Stimulated activated CD8-positive, alpha-beta memory T cell treated with anti-CD3 and anti-CD28 coated beads, Interleukin-12 subunit alpha, Interleukin-12 subunit beta, amount 100 ng/mL, for 1 hour (primary cell): ENCODE measurements around the gene BEST4.
A peak's percentile ranks its signal among the peaks of the same experiment; 100 is the strongest.
"Not testable (repeated sequence)": the region's sequence is repeated elsewhere in the genome, so short reads cannot be mapped to it uniquely, and the experiment has no call there.

Source experiments
- DNase-seq: peaks from one replicate; pipeline ENCODE4 v3.0.0-alpha.2; 2020; ENCODE audit warnings: low read depth

BEST4 gene

DNA sequence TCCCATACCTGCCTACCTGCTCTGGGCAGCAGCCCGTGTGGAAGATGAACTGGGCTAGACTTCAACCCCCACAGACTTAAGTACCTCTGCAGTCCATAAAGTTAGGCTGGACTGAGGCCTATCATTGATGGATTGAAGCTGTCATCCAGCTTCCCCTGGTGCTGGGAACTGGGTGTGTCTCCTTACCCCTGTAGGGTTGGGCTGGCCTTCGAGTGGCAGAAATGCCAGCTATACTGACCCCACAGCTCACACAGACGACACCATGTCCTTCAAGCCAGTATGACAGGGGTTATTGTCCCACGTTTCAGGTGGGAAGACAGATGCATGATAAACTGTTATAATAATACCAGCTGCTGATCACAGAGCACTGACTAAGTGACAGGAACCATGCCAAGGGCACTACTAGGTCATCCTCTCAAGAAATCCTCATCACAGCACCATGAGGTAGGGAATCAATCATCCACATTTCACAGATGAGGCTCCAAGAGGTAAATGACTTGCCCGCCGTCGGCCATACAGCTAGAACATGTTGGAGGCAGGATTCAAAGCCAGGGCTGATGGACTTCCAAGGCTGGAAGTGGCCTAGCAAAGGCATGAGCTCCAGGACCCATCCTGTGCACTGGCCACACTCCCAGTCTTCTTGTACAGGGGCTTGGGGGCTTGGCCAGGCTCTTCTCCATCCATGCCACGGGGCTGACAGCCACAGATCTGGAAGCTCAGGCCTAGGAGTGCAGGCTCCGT lies at the start of gene BEST4:
TSS of gene BEST4 (minus strand) at position 51 of the 741 bp plus-strand sequence. CDS start 465 bp downstream, outside the sequence.
- no peak for DNase-seq

DNA sequence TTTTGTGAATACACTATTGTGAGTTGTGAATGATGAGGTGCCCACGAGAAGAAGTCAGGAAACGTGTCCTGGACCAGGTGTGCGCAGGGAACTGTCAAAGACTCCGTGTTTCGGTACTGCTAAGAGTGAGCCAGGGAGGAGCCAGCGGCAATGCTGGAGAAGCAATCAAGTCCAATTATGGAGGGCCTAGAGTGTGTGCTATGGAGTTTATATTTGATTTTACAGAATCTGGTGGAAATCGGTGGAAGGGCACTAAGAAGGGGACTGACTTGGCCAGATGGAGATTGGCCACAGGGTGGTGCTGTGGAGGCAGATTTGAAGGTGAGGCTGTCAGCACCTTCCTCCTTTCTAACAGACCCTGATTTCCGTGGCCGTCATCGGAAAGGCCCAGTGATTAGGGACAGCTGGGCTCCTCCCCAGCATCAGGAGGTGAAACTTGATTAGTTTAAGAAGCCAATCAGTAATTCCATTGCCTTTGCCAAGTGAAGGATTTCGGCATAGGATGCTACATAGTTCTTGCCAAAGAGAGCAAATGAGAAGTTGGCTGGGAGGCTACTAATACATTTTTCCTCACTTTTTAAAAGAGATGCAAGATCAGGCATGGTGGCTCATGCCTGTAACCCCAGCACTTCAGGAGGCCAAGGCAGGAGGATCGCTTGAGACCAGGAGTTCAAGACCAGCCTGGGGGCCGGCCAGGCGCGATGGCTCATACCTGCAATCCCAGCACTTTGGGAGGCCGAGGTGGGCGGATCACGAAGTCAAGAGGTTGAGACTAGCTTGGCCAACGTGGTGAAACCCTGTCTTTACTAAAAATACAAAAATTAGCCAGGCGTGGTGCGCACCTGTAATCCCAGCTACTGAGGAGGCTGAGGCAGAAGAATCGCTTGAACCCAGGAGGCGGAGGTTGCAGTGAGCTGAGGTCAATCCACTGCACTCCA lies 48.0 kb upstream of the BEST4 start:
- peak; percentile 78 for DNase-seq

DNA sequence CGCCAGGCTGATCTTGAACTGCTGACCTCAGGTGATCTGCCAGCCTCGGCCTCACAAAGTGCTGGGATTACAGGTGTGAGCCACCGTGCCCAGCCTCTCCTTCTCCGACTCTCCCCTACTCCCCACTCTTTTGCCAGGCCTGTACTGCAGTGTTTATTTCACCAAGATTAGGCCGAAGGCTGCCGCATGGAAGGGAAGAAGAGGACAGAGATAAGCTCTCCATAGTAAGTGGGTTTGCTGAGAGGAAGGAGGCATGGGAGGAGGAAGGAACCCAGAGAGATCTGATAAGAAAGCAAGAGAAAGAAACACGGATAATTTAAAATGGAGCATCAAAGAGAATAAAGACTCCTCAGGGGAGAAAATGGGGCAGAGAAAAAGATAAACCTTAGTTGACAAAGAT lies 46.4 kb upstream of the BEST4 start:
- DNase-seq = no peak

DNA sequence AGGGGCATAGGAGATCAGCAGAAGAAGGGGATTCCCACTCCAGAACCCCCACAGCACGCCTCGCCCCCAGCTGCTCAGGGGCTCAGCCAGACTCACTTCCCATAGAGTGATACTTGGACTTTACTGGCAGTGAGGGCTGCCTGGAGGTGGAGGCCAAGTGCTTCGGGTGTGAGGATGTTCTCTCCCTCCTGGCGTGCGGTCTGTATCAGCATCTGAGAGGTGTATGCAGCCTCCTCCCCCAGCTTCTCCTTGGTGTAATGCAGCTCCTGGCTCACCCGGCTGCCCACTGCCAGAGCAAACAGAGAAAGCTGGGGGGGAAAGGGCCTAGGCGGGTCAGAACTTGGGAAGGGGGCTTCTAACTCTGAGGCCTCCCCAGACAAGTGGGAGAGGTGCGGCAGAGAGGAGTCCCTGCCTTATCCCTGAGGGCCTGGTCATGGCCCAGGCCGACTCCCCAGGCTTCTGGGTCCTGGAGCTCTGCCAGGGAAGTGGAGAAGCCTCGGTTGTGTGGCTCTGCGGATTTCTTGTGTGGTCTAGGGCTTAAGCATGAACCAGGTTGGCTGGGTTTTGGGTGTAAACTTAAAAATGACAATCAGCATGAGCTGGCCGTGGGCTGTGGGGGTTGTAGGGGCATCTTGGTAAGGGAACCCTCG lies 44.2 kb upstream of the BEST4 start:
- DNase-seq = no peak

DNA sequence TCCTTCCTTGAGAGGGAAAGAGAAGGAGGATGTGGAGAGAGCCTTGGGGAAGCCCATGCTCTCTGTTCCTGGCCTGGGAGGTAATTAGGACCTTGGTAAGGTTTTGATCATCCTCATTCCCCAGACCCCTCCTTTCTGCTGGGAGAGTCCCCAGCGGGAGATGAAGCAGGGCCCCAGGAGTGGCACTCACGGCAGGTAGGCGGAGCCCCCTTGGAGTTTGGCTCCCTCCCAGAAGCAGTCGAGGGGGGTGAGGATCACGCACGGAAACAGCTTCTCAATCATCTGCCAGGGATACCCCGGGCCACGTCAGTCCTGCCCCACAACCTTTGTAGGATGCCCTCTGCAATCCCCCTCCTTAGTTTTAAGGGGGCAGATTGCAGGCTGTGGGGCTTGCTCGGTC lies 43.5 kb upstream of the BEST4 start:
- DNase-seq = no peak

DNA sequence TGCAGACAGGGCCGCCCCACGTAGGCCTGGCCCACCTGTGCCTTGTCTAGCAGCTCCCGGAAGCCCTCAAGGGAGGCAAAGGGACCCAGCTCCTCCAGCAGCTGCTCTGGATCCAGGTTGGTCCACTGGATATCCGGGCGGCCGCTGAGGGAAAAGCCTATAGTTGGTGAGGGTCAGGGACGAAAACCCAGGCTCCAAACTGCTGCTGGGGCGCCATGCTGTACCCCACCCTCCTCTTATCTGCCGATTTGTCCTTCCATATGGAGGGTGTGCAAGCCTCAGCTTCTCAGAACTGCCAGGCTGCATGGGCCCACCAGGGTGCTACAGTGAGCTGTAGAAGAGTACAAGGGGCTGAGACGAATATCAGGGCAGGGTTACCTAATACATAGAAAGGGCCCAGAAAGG lies 42.9 kb upstream of the BEST4 start:
- no peak for DNase-seq

DNA sequence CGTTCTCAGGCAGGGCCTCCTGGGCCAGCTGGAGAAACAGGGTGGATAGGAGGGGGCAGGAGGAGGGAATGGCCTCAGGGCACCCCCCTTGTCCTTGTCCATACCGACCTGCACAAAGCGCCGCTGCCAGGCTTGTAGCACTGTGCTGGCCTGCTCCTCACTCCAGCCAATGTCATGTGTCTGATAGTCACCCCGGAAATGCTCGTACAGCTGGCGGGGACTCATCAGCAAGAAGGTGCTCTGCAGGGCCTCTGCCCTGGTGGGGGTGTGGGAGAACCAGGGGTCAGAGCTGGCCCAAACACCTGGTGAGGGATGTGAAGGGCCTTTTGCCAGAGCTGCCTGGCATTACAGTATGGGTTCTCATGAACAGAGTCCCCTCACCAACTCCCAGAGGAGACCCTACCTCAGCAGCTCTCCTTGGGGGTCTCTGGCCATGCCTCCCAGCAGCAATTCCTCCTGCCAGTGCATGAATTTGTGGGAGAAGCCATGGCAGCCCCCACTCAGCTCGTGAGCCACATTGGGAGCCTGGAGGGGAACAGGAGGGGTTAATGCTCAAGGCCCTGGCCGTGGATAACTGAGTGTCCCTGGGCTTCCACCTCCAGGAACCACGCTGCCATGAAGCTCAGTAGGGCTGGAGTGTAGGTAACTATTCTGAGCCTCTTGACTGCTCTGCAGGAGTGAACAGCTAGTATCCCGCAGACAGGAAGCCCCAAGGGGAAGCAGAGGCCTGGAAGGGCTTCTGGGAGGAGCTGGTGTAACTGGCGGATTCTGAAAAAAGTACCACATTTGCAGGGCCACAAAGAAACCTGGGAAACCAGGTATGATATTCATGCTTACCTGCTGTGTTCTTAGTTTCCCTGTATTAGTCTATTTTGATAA lies 41.8 kb upstream of the BEST4 start:
- no peak for DNase-seq

DNA sequence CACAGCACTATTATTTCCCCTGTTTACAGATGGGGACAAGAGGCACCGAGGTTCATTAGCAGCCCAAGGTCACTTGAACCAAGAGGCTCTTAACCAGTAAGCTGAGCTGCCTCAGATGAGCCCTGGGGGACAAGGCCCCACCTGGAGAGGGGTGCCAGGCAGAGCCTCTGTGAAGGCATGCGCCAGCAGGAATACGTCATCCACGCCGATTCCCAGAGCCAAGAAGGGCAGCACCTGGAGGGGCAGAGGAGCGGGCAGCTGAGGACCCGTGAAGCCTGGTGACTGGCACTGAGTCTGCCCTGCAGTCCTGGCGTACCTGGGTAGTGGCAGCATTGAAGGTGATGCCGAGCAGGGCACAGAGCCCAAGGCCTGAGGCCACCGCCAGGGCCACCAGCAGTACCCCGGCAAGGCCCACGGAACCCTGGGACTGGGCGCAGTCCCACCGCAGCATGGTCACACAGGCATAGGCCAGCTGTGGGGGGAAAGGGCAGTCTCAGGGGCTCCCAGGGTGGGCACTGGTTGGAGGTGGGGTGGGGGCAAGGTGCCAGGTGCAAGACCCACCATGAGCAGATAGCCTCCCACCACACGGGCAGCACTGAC lies 41.0 kb upstream of the BEST4 start:
- DNase-seq = no peak

DNA sequence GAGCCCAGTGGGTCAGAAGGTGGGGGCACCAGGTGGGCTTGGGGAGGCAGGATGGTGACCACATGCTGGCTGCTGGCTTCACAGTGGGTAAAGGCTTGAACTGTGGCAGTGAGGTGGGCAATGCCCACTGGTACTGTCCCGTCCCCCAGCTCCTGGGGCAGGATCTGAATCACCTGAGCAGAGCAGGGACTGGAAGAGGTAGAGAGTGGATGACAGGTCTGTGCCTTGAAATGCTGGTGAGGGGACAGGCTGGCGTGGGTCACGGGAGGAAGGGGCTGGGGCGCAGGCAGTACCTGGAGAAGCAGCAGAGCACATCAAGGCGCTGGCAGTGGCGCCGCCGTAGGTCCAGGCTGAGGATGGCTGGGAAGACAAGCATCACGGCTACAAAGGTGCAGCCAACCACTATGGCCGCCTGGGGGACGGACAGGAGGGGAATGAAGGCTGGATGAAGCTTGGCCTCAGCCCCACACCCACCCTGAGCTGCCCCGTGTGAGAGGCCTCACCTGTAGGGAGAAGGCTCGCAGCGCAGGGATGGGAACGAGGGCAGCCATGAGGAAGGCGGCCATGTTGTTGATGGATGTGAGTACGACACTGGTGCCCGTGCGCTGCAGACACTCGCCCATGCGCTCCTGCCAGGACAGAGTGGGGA lies 40.2 kb upstream of the BEST4 start:
- no peak for DNase-seq

DNA sequence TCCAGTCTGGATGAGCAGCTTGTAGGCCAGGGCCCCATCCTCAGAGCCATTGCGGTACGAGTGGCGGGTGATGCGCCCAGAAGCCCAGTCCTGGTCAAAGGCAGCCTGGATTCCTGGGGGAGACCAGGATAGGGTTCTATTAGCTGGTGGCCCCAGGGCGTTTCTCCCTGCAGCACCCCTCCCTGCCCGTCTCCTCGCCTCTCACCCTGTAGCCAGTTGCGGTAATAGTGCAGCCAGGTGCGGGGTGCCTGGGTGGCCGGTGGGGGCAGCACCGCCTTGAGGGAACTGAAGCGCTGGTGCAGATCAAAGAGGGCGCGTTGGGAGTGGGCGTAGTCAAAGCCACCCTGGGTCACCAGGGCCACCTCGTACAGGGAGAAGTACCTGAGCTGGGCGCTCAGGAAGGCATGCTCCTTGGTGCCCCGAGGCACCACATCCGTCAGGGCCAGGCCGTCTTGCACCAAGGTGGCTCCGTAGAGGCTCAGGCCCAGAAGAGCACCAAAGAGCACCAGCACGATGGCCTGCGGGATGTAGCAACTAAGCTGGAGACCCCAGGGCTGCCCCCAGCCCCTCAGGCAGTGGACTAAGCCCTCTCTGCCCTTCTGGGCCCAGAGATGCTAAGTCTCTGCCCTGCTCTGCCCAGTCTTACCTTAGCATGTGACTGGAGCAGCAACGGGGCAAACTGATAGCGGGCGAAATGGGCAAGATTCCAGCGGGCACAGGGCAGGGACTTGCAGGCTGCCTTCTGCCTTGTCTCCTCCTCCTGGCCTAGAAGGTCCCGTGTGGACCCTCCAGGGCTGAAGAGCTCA lies 39.4 kb upstream of the BEST4 start:
- DNase-seq = no peak

DNA sequence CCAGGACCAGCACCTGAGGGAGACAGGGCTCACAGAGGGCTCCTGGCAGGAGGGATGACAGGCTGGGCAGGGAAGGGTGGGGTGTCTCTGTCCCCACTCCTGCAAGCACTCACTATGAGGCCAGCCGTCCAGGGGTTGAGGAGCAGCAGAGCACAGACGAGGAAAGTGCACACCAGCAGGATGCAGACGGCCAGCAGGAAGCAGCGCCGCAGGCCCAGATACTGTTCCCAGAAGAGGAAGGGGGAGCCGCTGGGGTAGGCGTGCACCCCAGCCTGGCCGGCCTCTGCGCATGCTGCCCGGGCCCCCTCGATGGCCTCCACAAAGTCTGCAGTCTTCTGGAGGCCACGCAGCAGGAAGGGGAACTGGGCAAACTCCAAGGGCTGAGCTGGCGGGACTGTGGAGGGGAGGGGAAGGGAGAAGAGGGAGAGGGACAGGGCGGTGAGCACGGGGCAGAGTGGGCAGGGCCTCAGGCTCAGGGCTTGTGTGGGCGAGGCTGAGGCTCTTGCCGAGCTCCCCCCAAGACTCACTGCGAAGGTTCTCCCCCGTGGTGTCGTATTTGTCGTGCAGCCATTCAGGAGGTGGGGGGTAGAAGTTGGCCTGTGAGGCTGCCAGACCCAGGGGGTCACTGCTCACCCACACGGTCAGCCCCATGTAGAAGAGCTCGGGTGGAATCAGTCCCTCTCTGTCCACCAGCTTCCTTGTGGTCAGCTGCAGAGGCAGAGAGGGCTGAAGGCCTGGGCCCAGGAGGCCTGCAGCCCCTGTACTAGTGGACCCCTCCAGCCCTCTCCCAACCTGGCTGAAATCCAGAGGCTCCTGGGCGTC lies 38.6 kb upstream of the BEST4 start:
- no peak for DNase-seq

DNA sequence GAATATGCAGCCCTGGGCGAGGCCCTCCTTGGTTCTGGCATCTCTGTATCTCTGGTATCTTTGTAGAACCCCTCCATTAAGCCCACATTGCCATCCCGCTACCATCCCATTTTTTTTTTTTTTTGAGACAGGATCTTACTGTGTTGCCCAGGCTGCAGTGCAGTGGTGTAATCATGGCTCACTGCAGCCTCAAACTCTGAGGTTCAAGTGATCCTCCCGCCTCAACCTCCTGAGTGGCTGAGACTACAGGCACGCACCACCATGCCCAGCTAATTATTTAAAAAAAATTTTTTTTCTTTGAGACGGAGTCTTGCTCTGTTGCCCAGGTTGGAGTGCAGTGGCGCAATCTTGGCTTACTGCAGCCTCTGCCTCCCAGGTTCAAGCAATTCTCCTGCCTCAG lies 36.4 kb upstream of the BEST4 start:
- DNase-seq = not testable (repeated sequence)

DNA sequence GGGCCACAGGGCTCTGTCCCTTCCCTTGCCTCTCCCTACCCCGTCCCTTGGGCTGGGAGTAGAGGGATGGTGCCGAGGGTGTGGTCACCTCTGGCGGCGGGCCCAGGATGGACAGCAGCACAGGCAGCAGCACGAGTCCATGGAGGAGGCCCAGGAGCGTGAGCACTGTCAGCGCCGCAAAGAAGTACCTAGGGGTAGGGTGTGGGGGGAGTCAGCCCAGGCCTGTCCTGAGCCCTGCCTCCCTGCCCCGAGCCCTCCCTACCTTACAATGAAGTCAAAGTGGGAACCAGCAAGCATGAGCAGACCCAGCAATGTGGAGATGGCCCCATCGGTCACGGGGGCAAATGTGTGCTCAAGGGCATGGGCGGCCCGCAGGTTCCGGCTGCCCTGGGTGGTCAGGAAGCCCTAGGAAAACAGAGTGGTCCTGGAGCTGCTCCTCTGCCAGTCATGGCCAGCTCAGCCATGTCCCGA lies 35.0 kb upstream of the BEST4 start:
- no peak for DNase-seq

DNA sequence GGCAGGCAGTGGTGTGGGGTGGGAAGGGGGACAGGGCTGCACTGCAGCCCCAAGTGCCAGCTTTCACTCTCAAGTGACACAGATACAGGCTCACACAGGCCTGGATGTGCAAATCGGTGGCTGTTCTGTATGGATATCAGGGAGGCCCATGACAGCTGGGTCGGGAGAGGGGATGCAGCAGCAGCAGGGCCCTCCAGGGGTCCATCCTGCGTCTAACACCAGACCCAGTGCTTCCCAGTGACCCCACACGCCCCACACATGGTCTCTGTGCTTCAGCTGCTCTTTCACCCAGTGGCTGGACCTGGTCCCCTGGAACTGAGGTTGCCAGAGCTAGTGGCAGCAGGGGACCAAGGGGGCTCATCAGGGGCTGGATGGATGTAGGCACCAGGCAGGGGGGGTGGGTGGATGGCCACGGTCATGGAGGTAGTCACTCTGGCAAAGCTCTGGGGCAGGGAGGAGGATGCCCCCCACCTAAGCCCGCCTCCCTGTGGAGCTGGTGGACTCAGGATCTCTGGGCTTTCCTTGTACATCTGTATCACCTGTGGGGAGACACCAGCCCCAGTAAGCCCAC lies 34.2 kb upstream of the BEST4 start:
- no peak for DNase-seq

DNA sequence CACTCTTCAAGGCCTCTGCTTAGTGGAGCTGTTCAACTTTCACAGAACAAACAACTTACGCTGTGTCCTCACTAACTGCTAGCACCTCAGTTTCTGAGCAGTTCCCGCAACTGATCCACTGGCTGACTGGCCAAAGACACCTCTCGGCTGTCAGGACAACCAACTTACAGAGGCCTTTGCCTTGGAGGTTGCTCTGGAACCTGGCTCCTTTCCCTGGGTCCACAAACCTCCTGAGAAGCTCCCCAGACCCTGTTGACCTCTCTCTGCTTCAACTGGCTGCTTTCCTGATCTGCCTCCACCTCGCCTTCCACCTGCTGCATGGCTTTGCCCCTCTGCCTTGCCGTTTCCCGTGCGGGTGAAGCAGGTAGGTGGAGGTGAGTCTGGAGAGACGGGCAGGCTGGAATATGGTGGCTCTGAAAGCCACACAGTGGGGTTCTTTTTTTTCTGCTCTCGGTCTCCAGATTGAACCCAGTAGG lies 33.3 kb upstream of the BEST4 start:
- no peak for DNase-seq

DNA sequence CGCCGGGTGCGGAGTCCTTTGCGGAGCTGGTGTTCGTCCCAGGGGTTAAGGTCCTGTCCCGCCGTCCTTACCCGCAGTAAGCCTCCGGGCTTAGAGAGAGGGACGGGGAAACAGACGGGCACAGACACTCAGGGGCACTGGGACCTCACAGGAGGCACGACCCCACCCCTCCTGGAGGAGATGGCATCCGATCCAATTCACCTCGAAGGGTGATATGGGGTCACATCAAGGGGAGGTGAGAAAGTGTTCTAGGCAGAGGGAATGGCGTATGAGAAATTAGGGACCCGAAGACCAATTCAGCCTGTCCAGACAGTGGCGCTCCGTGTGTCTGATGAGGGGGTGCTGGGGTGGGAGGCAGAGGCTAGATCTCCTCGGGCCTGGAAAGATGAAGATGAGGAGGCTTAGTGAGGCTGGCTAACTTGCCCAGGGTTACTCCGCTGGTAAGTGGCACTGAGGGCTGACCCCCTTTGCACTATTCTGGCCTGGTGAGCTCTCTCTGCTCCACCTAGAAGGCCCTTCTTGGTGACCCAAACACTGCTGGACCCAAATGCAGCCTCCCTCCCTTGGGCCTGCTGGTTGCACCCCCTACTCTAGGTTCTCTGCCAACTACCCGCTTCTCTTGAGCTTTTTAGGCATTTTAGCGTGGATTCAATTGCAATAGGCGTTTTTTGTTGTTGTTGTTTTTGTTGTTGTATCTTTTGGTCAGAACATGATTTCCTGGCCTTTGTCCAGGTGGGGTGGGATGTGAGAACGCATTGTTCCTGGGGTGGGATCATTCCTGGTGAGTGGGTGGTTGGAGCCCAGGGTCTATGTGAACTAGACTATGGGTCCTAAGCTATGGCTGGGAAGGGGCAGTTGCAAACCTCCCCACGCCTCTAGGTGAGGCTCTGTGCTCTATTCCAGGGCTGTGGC lies 32.6 kb upstream of the BEST4 start:
- no peak for DNase-seq

DNA sequence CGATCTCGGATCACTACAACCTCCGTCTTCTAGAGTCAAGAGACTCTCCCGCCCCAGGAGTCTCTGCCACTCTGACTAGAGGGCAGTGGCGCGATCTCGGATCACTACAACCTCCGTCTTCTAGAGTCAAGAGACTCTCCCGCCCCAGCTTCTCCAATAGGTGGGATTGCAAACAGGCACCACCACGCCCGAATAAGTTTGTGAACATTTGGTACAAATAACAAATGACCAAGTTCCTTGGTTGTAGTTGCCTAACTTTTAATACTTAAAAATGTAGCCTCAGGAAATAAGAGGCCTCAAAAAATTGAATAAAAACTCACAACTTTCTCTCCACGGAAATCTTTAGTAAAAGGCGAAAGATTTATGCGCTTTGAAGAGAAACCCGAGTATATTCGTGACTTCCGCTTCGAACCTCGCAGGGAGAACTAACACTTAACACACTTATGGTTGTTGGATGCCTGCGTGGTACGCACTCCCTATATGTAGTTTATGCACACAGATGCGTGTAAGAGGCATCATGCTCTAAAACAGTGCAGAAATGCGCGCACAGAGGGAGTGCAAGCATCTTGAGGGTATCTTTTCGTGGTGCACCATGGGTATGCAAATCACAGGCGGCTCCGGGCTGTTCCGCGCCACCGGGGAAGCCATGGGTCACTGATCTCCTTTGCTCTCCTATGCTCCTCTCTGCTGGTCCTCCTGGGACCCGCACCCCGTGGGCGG lies 31.8 kb upstream of the BEST4 start:
- peak; percentile 71 for DNase-seq
